Neural progenitor cell (in vitro differentiated cells): Measurements from ENCODE around the gene DCP1A.

ENCODE experiments used
- EZH2 ChIP-seq: fragments of 200-600 bp; sonication (generic); IDR thresholded peaks from 2 replicates; pipeline ENCODE4 v1.6.1; 2017; ENCODE audit warnings: antibody characterized with exemption, mild to moderate bottlenecking, moderate library complexity
- EZH2phosphoT487 ChIP-seq: fragments of 200-600 bp; sonication (generic); IDR thresholded peaks from 2 replicates; pipeline ENCODE4 v1.6.1; 2017; ENCODE audit warnings: antibody characterized with exemption
- TF ChIP-seq, protein P1 (sequence below): fragments of 200-600 bp; sonication (generic); IDR thresholded peaks from 2 replicates; pipeline ENCODE4 v1.5.1; 2017; ENCODE audit warnings: antibody characterized with exemption, mild to moderate bottlenecking

DNA sequence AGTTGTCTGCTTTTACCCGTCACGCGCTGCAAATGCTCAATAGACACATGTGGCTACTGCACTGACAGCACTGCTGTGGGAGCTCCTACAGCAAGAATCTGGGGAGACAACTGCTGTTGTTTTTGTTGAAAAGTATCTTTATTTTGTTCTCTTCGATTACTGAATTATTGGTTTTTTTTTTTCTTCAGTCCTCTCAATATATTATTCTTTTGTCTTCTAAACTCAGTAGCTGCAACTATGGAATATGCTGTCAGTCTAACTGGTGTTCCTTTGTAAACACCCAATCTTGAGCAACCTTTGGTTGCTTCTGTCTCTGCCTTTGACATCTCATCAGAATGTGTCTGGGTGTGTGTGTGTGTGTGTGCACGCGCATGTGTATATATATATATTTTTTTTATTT lies 12.6 kb downstream of the DCP1A start:
- TF ChIP-seq, protein P1, sequence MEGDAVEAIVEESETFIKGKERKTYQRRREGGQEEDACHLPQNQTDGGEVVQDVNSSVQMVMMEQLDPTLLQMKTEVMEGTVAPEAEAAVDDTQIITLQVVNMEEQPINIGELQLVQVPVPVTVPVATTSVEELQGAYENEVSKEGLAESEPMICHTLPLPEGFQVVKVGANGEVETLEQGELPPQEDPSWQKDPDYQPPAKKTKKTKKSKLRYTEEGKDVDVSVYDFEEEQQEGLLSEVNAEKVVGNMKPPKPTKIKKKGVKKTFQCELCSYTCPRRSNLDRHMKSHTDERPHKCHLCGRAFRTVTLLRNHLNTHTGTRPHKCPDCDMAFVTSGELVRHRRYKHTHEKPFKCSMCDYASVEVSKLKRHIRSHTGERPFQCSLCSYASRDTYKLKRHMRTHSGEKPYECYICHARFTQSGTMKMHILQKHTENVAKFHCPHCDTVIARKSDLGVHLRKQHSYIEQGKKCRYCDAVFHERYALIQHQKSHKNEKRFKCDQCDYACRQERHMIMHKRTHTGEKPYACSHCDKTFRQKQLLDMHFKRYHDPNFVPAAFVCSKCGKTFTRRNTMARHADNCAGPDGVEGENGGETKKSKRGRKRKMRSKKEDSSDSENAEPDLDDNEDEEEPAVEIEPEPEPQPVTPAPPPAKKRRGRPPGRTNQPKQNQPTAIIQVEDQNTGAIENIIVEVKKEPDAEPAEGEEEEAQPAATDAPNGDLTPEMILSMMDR = no peak
- no peak for TF ChIP-seq EZH2phosphoT487
- TF ChIP-seq EZH2 = no peak
